Measurements from ENCODE around the gene ARMC3.
"Not testable (repeated sequence)": the region's sequence is repeated elsewhere in the genome, so short reads cannot be mapped to it uniquely, and the experiment has no call there.

The ARMC3 gene, protein sequence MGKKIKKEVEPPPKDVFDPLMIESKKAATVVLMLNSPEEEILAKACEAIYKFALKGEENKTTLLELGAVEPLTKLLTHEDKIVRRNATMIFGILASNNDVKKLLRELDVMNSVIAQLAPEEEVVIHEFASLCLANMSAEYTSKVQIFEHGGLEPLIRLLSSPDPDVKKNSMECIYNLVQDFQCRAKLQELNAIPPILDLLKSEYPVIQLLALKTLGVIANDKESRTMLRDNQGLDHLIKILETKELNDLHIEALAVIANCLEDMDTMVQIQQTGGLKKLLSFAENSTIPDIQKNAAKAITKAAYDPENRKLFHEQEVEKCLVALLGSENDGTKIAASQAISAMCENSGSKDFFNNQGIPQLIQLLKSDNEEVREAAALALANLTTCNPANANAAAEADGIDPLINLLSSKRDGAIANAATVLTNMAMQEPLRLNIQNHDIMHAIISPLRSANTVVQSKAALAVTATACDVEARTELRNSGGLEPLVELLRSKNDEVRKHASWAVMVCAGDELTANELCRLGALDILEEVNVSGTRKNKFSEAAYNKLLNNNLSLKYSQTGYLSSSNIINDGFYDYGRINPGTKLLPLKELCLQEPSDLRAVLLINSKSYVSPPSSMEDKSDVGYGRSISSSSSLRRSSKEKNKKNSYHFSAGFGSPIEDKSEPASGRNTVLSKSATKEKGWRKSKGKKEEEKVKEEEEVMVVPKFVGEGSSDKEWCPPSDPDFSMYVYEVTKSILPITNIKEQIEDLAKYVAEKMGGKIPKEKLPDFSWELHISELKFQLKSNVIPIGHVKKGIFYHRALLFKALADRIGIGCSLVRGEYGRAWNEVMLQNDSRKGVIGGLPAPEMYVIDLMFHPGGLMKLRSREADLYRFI

DNA sequence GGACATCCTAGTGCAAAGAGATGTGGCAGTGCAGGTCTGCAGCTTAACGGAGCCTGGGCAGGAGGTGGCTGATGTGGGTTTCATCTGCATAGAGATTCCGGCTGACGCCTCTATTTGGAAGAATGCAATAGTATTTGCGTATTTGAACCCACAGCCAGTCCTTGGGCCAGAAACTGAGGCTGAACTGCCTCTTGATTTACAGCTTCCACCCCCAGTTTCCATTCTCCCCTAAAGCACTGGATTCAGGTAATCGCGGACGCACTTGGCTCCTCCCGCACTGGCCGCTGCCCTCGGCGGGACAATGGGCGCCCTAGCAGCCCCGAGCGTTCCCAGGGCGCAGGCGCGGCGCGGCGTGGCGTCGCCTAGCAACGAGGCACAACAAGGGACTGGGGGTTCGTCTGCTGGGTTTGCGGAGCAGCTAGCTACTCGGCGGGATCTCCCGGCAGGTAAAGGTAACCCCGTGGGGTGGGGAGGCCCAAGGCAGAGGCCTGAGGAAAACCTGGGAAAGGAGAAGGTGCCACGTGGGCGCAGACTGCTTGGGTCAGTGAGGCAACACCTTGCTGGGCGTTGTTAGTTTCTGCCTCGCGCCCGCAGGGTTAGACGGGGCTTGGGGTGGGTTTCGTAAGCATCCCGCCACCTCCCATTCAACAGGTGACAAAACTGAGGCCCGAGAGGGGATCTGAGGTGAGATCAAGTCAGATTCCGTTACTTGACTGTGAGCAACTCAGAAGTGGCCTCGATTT, at the start of gene ARMC3:
Gene ARMC3, plus strand, starts transcription at position 393 of the 743 bp plus-strand sequence. CDS start 3,944 bp downstream, outside the sequence.
- peak; percentile 51 for DNase-seq

DNA sequence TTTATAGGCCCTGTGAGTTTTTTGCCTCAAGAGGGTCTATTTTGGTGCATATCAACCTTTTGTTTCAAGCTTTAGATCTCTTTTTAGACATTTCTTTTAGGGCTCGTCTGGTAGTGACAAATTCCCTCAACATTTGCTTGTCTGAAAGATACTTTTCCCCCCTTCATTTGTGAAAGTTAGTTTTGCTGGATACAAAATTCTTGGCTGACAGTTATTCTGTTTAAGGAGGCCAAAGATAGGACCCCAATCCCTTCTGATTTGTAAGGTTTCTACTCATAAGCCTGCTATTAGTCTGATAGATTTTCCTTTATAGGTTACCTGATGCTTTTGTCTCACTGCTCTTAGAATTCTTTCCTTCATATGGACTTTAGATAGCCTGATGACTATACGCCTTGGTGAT, 36.1 kb upstream of the ARMC3 start:
- DNase-seq: no peak

DNA sequence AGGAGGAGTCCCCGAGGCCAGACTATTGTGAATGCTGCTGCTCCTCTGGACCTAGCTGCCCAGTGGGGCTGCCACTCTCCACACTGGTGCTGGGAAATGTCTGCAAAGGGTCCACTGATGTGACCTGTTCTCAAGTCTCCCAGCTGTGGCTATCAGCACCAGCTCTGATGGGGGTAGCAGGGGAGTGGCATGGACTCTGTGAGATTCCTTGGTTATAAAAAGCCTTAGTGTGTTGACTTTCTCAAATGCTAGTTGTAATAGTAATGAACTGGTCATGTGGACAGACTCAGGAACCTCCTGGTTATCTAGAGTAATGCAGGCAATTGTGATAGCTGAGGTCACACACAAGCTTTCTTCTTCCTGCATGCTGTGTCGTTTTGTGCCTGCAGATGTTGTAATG, 34.1 kb upstream of the ARMC3 start:
- DNase-seq: no peak

DNA sequence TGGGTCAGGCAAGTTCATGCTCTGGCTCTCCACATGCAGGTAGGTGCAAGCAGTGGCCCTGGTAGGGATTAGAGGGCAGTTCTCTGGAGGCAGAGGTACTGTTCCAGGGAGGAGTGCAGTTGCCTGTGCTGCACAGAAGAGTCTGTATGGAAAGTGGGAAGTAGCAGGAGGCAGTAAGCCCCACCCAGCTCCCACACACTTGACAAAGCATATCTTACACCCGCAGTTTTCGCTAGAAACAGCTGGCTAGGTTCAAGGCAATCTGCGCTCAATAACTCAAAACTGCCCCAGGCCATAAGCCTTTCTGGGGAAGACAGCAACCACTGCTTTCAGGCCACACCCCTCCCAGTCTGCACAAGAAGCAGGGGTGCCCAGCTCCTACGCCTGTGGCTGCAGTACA, 33.1 kb upstream of the ARMC3 start:
- DNase-seq: no peak

DNA sequence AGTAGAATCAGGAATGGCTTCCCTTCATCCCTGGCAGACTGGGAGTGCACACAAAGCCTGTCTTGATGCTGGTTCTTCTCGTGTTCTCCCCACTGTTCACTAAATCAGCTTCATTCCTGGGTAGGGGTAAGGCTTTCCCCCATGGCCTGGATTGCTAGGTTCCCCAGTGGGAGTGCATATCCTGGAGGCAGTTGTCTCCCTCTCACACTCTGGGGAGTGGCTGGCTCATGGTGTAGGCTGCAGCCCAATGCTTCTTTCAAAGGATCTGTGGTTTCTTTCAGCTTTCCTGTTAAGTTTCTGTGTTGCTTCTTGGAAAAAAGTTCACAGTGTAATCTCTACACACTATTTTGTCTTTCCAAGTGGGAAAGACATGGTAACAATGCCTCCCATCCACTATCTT, 32.6 kb upstream of the ARMC3 start:
- DNase-seq: no peak

DNA sequence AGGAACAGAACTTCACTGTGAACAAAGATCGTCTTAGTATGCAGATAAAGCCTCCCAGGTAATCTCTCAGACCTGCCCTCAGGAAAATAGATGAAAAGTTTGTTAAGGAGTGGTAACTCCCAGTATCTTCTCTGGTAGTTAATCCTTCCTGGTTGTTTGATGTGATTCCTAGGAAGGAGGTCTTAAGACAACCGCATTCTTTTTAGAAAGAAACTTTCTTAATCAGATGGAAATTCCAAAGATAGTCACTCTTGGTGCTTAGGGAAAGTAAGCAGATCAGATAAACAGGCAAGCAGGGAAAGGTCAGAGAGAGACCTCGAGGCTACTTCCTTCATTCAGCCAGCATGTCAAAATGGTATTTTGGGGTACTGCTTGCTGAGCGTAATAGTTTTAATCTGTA, 30.5 kb upstream of the ARMC3 start:
- DNase-seq: no peak

DNA sequence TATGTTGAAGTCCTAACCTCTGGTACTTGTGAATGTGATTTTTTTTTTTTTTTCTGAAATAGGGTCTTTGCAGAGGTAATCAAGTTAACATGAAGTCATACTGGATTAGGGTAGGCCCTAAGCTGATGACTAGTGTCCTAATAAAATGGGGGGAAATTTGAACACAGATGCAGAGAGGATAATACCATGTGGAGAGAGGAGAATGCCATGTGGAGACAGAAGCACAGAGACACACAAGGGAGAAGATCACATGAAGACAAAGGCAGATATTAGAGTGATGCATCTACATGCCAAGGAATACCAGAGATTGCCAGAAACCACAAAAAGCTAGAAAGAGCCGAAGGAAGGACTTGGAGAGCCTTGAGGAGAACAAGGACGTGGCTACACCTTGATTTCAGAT, 28.5 kb upstream of the ARMC3 start:
- DNase-seq: no peak

DNA sequence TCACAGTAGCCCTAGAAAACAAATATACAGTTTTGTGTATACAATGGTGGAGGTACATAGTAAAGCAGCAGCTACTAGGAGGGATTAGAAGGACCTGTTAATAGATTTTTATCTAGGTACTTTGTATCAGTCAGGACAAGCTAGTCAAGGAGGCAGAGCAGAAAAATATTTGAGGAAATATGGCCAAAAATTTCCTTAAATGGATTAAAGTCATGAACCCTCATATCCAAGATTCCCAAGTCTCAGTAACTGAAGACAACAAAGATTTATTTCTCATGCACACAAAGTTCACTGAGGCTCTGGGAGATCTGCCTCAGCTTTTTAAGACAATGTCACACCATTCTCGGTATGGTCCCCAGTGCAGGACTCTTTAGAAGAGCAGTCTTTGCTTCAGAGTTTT, 28.1 kb upstream of the ARMC3 start:
- DNase-seq: no peak

DNA sequence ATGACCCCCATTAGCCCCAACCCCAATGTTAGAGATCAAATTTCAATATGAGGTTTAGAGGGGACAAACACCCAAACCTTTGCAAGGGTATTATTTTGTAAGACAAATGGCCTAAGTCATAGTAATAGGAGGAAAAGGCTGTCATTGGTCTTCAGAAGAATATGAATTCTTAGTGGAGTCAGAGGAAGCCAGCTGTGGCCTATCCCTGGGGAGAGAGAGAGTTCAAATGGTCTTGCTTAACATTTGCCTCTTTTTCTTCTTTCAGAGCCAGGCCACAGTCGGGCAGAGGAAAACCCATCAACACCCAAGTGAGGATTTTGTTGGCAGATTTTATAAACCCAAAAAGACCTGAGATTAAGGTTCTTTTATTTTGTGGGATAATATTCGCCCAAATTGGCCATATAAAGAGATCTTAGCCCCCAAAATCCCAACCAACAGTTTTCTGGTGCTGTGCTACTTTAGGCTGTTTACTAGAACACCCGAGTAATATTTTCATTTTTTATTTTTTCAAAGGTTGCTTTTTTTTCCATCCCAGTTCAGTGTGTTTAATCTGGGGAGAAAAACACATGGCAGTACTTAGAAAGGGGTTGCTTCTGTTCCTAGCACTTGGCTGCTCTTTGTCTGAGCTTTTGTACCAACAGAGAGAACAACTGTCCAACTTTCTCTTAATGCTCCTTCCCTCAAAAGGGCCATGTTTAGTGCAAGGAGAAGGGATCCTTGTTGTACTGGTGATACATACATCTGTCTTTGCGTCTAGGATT, 26.8 kb upstream of the ARMC3 start:
- DNase-seq: no peak

DNA sequence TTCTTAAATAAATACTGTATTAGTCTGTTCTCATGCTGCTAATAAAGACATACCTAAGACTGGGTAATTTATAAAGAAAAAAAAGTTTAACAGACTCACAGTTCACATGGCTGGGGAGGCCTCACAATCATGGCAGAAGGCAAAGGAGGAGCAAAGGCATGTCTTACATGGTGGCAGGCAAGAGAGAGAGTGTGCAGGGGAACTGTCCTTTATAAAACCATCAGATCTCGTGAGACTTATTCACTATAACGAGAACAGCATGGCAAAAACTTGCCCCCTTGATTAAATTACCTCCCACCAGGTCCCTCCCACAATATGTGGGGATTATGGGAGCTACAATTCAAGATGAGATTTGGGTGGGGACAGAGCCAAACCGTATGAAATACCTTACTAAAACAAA, 25.7 kb upstream of the ARMC3 start:
- not testable (repeated sequence) for DNase-seq

DNA sequence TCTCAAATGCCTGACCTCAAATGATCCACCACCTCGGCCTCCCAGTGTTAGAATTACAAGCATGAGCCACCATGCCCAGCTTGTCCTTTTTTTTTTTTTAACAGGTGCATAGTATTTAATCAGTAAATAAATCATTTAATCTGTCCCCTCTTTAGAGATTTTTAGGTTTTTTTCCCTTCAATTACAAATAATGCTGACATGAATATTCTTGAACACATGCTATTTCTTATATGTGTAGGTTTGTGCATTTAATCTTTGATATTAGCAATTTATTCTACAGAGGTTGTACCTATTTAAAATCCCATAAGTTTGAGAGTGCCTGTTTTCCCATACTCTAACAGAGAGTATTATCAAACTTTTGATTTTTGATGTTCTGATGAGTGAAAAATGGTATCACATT, 24.2 kb upstream of the ARMC3 start:
- no peak for DNase-seq

DNA sequence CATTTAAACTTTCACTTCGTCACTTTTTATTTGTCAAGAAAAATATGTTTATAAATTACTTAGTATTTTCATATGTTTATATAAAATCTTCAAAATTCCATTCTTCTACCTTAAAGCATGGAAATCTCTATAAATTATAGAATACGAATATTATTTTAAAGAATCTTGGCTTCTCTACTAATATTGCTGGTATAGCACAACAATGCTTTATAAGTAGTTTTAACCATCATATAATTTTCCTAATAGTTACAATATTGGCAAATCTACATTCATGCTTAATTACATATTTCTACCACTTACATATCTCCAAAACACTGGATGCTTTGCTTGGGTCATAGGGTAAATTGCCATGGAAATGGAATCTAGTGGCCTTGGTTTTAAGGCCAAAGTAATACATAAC, 21.1 kb upstream of the ARMC3 start:
- DNase-seq: no peak

DNA sequence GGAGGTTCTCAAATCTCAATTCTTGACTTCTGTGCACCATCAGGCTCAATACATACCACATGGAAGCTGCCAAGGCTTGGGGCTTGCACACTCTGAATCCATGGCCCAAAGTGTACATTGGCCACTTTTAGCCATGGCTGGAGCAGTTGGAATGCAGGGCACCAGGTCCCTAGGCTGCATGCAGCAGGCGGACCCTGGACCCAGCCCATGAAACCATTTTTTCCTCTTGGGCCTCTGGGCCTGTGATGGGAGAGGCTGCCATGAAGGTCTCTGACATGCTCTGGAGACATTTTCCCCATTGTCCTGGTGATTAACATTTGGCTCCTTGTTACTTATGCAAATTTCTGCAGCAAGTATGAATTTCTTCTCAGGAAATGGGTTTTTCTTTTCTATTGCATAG, 19.0 kb upstream of the ARMC3 start:
- DNase-seq: no peak

DNA sequence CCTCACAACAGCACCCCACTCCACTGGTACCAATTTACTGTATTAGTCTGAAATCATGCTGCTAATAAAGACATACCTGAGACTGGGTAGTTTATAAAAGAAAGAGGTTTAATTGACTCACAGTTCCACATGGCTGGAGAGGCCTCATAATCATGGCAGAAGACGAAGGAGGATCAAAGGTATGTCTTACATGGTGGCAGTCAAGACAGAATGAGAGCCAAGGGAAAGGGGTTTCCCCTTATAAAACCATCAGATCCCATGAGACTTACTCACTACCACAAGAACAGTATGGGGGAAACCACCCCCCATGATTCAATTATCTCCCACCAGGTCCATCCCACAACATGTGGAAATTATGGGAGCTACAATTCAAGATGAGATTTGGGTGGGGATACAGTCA, 18.2 kb upstream of the ARMC3 start:
- not testable (repeated sequence) for DNase-seq

DNA sequence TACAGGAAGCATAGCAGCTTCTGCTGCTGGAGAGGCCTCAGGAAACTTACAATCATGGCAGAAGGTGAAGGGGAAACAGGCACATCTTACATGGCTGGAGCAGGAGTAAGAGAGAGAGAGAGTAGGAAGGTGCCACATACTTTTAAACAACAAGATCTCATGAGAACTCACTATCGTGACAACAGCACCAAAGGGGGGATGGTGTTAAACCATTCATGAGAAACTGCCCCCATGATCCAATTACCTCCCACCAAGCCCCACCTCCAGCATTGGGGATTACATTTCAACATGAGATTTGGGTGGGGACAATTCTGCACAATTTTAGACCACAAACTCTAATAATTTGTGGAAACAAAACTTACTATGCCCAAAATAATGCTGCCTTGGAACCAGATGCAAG, 16.8 kb upstream of the ARMC3 start:
- DNase-seq: no peak

DNA sequence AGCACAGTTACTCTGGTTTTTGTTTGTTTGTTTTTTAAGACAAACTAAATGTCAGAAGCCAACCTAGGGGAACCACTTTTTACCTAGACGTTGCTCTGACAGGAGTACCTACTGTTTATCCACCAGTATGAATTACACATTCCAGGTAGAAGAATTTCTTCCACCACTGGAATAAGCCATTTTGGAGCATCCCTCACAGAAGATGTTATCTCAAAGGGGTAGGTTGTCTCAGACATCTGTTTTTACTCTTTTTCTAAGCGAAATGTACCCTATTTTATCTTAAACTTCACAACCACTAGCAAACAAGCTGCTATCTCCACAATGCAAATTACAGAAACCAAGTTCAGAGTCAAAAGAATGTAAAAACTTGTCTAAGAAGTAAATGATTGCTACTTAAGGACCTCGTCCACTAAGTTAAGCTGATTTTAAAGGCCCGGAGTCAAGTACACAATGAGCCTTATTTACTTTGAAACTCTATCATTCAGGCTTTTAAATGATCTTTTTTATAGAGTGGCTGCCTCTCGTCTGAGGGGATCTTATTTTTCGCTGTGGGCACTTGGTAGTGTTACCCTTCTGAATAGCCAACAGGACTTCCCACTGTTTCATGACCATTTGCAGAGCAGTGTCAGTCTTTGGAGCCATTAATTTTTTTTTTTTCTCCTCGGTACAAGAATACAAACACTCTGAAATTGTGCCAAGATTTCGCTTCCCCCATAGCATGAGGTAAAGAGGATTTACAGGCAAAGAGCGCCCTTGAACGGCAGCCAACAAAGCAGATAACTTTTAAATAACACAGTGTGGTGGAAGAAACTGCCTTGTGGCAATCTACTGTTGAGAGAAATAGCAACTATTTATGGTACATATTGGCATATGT, 15.7 kb upstream of the ARMC3 start:
- peak; percentile 79 for DNase-seq

DNA sequence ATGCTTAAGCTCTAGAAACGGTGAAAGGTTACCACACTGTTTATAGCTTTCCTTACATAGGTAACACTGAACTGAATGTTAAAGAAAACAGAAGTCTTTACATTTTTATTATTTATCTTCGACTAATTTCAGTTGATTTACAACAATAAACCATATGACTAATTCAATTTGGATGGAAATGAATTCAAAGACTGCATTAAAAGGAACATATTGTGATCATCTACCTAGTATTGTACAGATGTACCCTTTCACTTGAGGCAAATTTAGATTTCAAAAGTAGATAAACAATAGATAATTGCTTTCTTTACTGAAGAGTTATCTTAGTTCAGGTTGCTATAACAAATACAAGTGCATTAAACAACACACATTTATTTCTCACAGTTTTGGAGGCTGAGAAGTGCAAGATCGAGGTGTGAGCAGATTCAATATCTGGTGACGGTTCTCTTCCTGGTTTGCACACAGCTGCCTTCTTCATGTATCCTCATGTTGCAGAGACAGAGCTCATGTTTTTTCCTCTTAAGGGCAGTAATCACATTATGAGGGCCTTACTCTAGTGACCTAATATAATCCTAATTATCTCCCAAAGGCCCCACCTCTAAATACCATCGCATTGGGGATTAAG, 15.0 kb upstream of the ARMC3 start:
- no peak for DNase-seq

DNA sequence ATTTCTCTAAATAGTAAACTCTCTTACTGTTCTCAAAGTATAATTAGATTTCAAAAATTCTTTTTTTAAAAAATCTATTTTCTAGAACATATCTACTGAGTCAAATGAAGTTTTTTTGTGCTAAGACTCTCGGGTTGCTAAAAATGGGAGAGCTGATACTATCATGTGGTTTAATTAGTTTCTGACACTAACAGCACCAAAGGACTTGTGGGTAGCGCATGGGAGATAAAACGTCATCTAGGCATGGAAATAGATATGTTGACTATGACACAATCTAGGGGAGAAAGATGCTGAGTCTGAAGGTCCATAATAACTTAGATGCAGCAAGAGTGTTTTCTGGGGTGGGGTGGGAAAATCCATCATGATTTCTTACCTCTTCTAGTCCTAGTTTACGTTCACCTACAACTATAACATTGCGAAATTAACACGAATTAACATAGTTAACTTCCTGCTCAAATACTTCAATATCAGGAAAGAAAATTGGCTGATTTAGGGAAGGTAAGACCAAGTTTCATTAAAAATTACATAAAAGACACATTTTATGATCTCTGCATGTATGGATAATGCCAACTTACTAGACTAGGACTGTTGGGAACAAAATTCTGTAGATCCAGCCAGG, 14.3 kb upstream of the ARMC3 start:
- DNase-seq: no peak

DNA sequence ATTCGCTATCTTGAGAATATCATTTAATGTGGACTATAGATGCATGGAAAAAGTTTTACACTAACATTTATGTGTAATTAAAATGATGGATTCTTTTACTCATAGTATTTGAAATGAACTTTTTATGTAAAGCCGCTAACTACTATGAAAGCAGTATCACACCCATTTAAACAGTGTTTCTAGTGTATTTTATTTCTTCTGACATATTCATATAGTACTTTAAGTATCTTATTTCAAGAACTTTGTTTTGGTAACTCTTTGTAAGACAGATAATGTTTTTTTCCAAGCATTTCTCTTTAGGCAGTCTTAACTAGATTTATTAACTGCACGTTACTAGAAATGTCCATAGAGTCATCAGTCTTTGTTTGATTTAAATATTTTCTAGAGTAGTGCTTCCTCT, 12.5 kb upstream of the ARMC3 start:
- DNase-seq: no peak

DNA sequence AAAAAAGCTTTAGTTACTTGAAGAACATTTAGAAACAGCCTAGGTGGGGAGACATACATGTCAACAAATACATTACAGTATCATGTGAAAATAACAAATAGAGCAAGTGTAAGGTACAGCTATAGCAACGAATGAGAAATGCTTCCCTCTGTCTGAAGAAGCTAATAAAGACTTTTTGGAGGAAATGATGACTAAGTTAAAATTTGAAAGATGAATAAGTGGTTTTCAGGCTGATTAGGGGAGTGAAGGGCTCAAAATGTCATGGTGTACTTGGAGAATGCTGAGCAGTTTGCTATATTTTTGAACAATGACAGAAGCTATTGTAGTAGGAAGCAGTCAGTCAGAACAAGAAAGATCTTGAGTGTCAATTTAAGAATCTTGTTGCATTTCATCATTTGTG, 2.8 kb upstream of the ARMC3 start:
- DNase-seq: no peak

DNA sequence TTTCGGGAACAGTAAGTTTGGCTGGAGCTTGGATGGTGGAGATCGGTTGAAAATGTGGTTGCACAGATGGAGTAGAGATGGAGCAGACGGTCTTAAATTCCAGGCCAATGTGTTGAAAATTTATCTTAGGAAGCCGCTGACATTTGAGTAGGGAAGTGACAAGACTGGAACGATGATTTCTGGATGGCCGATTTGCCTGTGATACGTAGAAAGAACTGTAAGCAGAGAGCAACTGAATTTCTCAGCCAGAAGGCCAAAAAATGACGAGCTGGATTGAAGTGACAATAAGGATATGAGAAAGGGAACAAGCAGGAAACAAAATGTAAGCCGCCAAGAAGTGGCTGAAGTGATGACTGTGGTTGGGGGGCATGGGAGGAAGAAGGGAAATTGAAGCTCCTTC, 687 bp upstream of the ARMC3 start:
- DNase-seq: no peak

Measured in NCI-H1092 (cell line).